Panc1 (cell line): ENCODE results near the gene SEMA4D. TPM values are rescaled to one million over a fixed set of nuclear protein-coding genes. Genes with fewer than 3 reads are reported as not detected.

ENCODE experiments used
- ATAC-seq: fragments of 200-7000 bp; cut with Tn5 transposase; 2 replicates; pipeline ENCODE4 v1.9.1; 2020; ENCODE audit warnings: mild to moderate bottlenecking, moderate library complexity
- BruUV-seq: library from RNA; stranded (reverse); fragments of 400-500 nt; replicated peaks from 2 replicates; lab custom pipeline; 2021; lab: Mats Ljungman, UMichigan
- CTCF ChIA-PET: fragments of 300-600 bp; sonication (Branson Sonifier 250); formaldehyde crosslinking; loops from one replicate; lab custom pipeline; 2022; ENCODE audit warnings: antibody characterized with exemption; lab: Charles Lee
- POLR2A ChIA-PET: fragments of 300-600 bp; sonication (Branson Sonifier 250); formaldehyde crosslinking; loops from one replicate; lab custom pipeline; 2022; ENCODE audit warnings: antibody characterized with exemption; lab: Charles Lee
- DNase-seq: peaks from one replicate; pipeline ENCODE4 v3.0.0-alpha.2; 2010; ENCODE audit warnings: low read depth, low spot score
- H3K27ac ChIP-seq: 2 replicates; pipeline ENCODE4 v1.5.1; 2011; ENCODE audit warnings: mild to moderate bottlenecking, low read length, inconsistent platforms
- H3K27me3 ChIP-seq: fragments of 200-500 bp; sonication (Bioruptor generic); 2 replicates; pipeline ENCODE4 v1.6.0; 2014; ENCODE audit warnings: low read length, inconsistent platforms; ENCODE audit not compliant: control insufficient read depth, insufficient read depth
- H3K36me3 ChIP-seq: fragments of 200-500 bp; sonication (Bioruptor generic); 2 replicates; pipeline ENCODE4 v1.5.1; 2014; ENCODE audit warnings: inconsistent platforms, mild to moderate bottlenecking, low read length, moderate library complexity; ENCODE audit not compliant: control insufficient read depth, insufficient read depth
- H3K4me1 ChIP-seq: 2 replicates; pipeline ENCODE4 v1.5.1; 2011; ENCODE audit warnings: inconsistent platforms, mild to moderate bottlenecking, low read length, moderate library complexity; ENCODE audit not compliant: control insufficient read depth, insufficient read depth
- H3K4me3 ChIP-seq, 2 experiments: 2 replicates each; pipeline ENCODE4 v1.5.1; 2011 to 2012; ENCODE audit warnings: low read depth in 2 of 2, low read length in 2 of 2, mild to moderate bottlenecking in 2 of 2, inconsistent platforms in 1 of 2, moderate library complexity in 1 of 2
- H3K9me3 ChIP-seq: fragments of 200-500 bp; sonication (Bioruptor generic); 2 replicates; pipeline ENCODE4 v1.5.1; 2014; ENCODE audit warnings: low read depth, mild to moderate bottlenecking, inconsistent platforms, low read length, moderate library complexity; ENCODE audit not compliant: control insufficient read depth, insufficient read depth
- CTCF ChIP-seq: fragments of 450-650 bp; IDR thresholded peaks from 2 replicates; pipeline ENCODE4 v1.5.1; 2017; ENCODE audit warnings: mild to moderate bottlenecking
- POLR2AphosphoS5 ChIP-seq: IDR thresholded peaks from 2 replicates; pipeline ENCODE4 v1.6.1; 2012; ENCODE audit warnings: mild to moderate bottlenecking, low read depth, low read length, moderate library complexity
- REST ChIP-seq, 2 experiments: IDR thresholded peaks; 2 replicates each; pipeline ENCODE4 v1.6.1; 2011 to 2012; ENCODE audit warnings: low read depth in 2 of 2, control low read depth in 1 of 2, low read length in 1 of 2, mild to moderate bottlenecking in 1 of 2, moderate library complexity in 1 of 2; ENCODE audit not compliant: insufficient read depth in 1 of 2
- SIN3A ChIP-seq: IDR thresholded peaks from 2 replicates; pipeline ENCODE4 v1.6.1; 2012; ENCODE audit warnings: low read depth, mild to moderate bottlenecking, low read length, moderate library complexity, borderline replicate concordance; ENCODE audit not compliant: insufficient read depth
- TCF7L2 ChIP-seq: IDR thresholded peaks from 2 replicates; pipeline ENCODE4 v1.6.1; 2011; ENCODE audit warnings: mild to moderate bottlenecking, low read depth, low read length, inconsistent platforms
- in situ Hi-C: cut with HindIII; loops from 2 replicates; pipeline ENCODE4 v1.10.0; 2016; ENCODE audit warnings: low sequenced_read_pairs, low pct_unique_long_range_greater_than_20kb
- intact Hi-C: fragments of 100-400 bp; cut with micrococcal nuclease; formaldehyde crosslinking; loops from one replicate; pipeline ENCODE4 v1.10.0; 2022; ENCODE audit not compliant: unreplicated experiment
- total RNA-seq: library from RNA; stranded (reverse); gene quantifications from one replicate; pipeline ENCODE4 v1.2.1, GENCODE V29; 2021; ENCODE audit not compliant: unreplicated experiment

The SEMA4D gene
- total RNA-seq, 1 experiment from 2014 or later: 6.5 TPM

- Histone ChIP-seq H3K27me3 (no peaks in the 10 kb centered on the region), H3K27ac (no peak overlapping the region), H3K9me3 (no peaks in the 10 kb centered on the region), H3K4me3 (no peak overlapping the region), H3K4me1 (no peaks in the 10 kb centered on the region), H3K36me3 (no peaks in the 10 kb centered on the region)
- in situ Hi-C loops: no loop called here
- ChIA-PET POLR2A (no interaction called here), CTCF (no interaction called here)
- ATAC-seq (no peak), DNase-seq (no peak)
- TF ChIP-seq TCF7L2: no peak
- no peak for TF ChIP-seq SIN3A
- no peak for TF ChIP-seq POLR2AphosphoS5
- no peak for TF ChIP-seq CTCF
- no peak for TF ChIP-seq REST (IDR thresholded peaks at IDR 0.05; ENCODE audit: insufficient read depth in 1 of 2, low read depth in 2 of 2, low read length in 1 of 2)
- intact Hi-C loops: no loop called here
- no TSS peak for BruUV-seq
Measured at GRCh38 chr9:89536600-89536999, 38.7 kb upstream of the SEMA4D start.

GRCh38 chr9:89536145-89536574, 38.2 kb upstream of the SEMA4D start:
- in situ Hi-C loops: no loop called here

More at GRCh38 chr9:89536145-89536574, 38.2 kb upstream of the SEMA4D start:
- Histone ChIP-seq H3K36me3 (no peaks in the 10 kb centered on the region), H3K4me1 (no peaks in the 10 kb centered on the region), H3K9me3 (no peaks in the 10 kb centered on the region), H3K4me3 (no peak overlapping the region), H3K27me3 (no peaks in the 10 kb centered on the region), H3K27ac (no peak overlapping the region)
- no TSS peak for BruUV-seq
- CTCF ChIA-PET: no interaction called here
- TF ChIP-seq CTCF (no peak), SIN3A (no peak), TCF7L2 (no peak), POLR2AphosphoS5 (no peak), REST (IDR thresholded peaks at IDR 0.05; ENCODE audit: insufficient read depth in 1 of 2, low read depth in 2 of 2, low read length in 1 of 2) (no peak)
- intact Hi-C loops: no loop called here
- ATAC-seq (no peak), DNase-seq (no peak)
- POLR2A ChIA-PET: no interaction called here
